T-helper 9 cell (primary cell): ENCODE results near the gene NLRP4.
"Not testable (repeated sequence)": the region's sequence is repeated elsewhere in the genome, so short reads cannot be mapped to it uniquely, and the experiment has no call there.

Experiments
- DNase-seq: peaks from one replicate; pipeline ENCODE4 v3.0.0-alpha.2; 2020

NLRP4 gene

GRCh38 chr19:55901369-55902079 is 65.2 kb downstream of the NLRP4 start:
- DNase-seq, result no peak

- DNase-seq, result no peak
These were observed 65.9 kb downstream of the NLRP4 start for GRCh38 chr19:55902080-55902751.

- no peak for DNase-seq
These were observed 70.9 kb downstream of the NLRP4 start for GRCh38 chr19:55907286-55907685.

DNA sequence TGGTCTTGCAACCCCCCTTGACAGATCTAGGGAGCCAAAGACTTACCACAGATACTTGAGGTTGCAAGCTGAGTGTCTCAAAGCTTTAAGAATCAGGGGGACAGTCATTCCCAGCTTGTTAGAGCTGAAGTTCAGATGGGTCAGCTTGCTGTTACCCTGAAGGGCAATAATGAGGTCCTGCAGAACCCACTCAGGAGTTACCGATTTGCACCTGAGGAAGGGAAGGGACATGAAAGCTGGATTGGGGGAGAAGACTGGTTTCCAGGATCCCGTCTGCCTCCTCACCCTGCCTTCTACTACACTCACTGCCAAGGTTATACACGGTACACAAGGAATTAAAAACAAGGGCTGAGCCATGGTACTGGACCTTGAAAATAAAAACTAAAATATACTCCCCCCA is 71.4 kb downstream of the NLRP4 start:
- DNase-seq, result no peak

DNA sequence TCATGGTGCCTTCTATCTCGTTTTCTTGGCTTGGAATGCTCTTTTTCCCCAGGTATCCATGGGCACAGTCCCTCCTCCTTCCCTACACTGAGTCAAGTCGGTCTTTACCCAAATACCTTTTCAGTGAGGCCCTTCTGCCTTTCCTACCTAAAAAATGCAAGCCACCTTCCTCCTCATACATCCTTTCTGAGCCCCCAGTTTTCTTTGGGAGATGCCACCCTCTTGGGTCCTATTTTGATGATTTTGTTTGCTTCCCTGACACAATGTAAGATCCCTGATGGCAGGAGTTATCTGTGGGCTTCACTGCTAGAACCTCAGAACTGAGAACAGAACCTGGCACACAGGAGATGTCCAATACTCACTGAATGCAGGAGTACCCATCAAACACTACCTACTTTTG is 73.5 kb downstream of the NLRP4 start:
- no peak for DNase-seq

GRCh38 chr19:55912916-55913315 is 76.6 kb downstream of the NLRP4 start:
- DNase-seq, result no peak

DNA sequence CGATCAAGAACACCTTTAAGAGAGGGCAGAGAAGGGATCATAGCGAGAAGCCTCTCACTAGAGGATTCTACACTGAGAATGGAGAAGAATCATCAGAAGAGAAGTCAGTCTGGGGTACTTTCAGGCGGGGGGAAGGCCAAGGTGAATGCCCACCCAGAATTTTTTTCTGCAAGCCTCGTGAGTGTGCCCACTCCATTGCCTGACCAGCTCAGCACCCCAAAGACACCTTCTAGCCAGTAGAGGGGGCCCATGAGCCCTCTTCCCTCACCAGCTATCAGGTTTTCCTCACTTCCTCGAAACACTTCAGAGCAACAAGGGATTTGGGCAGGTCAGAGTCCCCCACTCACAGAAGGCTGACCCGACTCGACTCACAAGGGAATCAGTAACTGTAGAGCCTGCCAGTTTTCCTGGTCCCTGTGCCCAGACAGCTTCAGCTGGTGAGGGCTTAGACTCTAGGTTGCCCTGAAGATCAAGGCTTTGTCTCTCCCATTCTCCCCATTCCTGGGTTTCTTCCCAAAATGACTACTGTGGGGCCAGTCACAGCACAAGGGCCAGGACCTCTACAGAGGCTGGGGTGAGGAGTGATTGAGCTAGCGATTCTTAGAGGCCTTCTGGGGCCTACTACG is 77.4 kb downstream of the NLRP4 start:
- no peak for DNase-seq

- no peak for DNase-seq
These were observed 87.2 kb downstream of the NLRP4 start for GRCh38 chr19:55923556-55923955.

DNA sequence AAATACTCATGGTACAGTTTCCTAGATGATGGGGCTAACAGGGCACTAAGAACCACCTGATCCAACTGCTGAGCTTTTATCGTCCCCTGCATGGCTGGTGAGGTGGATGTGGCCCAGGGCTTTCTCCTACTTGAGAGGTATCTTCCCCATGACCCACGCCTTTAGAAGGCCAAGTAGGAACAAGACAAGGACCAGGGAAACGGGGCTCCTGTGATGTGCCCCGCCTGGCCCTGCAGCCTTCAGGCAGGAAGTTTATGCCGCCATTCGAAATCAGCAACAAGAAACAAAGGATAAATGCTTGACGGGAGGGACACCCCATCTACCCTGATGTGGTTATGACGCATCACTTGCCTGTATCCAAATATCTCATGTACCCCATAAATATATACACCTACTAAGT is 91.7 kb downstream of the NLRP4 start:
- no peak for DNase-seq

GRCh38 chr19:55929258-55929657 is 92.9 kb downstream of the NLRP4 start:
- DNase-seq, result not testable (repeated sequence)

GRCh38 chr19:55930996-55931515 is 94.7 kb downstream of the NLRP4 start:
- no peak for DNase-seq
